GM19328 (cell line): ENCODE results near the gene SGMS1.

ENCODE experiments used
- ATAC-seq: cut with Tn5 transposase; IDR thresholded peaks from one replicate; pipeline ENCODE4 v1.9.1; 2021; ENCODE audit warnings: mild to moderate bottlenecking, moderate library complexity; ENCODE audit not compliant: unreplicated experiment

SGMS1 gene

GRCh38 chr10:50324046-50324445 is 299.7 kb downstream of the SGMS1 start:
- ATAC-seq = no peak

- no peak for ATAC-seq
Measured at GRCh38 chr10:50322077-50322476, 301.7 kb downstream of the SGMS1 start.

GRCh38 chr10:50318129-50318528 is 305.6 kb downstream of the SGMS1 start:
- no peak for ATAC-seq

DNA sequence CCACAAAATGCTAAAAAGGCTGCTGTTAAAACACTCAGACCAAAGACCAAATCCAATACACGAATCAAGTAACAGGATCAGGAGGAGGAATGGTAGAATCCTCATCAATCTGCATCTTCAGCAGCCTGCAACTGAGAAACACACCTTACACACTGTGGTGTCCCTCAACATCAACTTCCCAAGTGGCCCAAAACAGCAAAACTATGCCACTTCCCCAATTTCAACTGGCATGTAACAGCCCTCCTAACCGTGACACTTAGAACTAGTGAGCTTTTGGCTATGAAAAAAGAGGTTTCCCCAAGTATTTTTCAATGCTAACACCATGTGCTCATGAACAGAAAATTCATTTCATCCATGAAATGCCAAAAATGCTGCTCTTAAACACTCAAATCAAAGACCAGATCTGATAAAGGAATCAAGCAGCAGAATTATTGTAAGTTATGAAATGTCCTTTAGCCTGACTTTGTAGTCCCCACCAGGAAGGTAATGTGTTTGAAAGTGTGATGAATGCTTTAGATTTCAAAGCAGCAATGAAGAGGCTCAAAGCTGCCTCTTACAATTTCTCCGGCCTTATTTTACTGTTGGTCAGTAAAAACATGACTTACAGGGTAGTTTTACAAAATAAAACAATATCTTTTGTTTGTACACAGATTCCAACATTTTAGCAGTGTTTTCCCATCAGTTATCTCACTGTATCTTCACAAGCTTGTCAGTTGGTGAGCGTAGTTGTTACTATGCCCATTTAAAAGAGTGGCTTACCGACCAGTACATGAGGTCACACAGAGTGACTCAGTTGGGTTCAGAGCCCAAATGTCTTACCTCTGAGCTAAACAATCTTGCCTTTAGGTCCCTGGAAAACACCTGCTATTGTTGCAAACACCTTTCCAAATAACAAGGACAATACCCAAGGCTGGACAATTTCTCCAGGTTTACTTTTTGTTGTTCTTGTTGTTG is 306.8 kb downstream of the SGMS1 start:
- ATAC-seq = no peak

- no peak for ATAC-seq
Measured at GRCh38 chr10:50316174-50316573, 307.6 kb downstream of the SGMS1 start.

DNA sequence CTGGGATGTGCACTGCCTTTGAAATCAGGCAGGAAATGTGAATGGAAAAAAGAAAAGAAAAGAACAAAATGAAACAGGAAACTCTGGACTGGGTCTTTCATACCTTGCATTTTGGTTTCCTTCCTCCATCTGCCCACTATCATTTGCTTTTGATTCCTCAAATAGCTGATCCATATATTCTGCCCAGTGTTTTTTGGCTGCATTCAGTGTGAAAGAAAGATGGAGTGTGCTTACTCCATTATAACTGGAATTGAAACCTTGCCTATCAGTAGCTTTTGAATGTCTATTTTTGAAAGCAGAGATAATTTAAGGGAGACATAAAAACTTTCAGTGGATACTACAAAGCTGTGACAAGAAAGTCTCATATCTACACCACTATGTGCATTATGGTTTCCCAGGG is 308.3 kb downstream of the SGMS1 start:
- no peak for ATAC-seq

- no peak for ATAC-seq
Measured at GRCh38 chr10:50314169-50315071, 309.3 kb downstream of the SGMS1 start.

GRCh38 chr10:50312464-50313437 is 311.0 kb downstream of the SGMS1 start:
- ATAC-seq = no peak

DNA sequence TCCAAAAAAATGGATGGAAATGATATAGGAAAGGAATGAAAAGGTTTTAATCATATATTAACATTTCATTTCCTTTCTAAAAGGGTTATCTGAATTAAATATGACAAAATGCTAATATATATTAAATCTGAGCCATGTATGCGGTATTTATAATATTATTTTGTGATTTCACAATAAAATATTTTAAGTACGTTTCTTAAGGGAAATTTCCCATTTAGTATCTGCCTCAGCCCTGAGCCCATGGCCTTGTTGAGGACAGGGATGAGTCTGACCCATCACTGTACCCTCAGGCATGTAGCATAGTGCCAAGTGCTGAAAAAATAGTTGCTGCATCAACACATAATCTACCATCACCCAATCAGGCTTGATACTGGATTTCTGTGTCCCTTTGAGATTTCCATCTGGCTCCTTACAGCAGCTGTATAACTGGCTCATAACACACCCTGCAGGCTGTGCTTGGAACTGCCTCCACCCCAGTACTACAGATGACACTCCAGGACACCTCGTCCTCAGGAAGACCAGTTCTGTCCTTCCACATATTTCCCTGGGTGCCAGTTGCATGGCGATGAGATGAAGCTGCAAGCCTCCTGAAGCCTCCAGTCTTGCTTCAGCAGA is 313.1 kb downstream of the SGMS1 start:
- no peak for ATAC-seq

- ATAC-seq = no peak
Measured at GRCh38 chr10:50309342-50309741, 314.4 kb downstream of the SGMS1 start.

- no peak for ATAC-seq
Measured at GRCh38 chr10:50304660-50305059, 319.1 kb downstream of the SGMS1 start.

DNA sequence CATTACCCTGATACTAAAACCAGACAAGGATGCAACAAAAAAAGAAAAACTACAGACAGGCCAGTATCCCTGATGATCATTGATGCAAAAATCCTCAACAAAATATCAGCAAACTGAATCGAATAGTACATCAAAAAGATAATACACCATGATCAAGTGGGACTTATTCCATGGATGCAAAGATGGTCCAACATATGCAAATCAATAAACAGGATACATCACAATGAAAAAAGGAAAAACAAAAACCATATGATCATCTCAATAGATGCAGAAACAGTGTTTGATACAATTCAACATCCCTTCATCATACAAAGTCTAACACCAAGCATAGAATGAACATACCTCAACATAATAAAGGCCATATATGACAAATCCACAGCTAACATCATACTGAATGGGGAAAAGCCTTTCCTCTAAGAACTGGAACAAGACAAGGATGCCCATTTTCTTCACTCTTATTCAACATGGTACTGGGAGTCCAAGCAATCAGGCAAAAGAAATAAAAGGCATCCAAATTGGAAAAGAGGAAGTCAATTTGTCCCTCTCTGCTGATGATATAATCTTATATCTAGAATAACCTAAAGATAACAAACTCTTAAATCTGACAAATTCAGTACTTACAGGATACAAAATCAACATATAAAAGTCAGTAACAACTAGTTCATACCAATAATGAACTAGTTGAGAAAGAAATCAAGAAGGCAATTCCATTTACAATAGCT is 323.6 kb downstream of the SGMS1 start:
- ATAC-seq = no peak

DNA sequence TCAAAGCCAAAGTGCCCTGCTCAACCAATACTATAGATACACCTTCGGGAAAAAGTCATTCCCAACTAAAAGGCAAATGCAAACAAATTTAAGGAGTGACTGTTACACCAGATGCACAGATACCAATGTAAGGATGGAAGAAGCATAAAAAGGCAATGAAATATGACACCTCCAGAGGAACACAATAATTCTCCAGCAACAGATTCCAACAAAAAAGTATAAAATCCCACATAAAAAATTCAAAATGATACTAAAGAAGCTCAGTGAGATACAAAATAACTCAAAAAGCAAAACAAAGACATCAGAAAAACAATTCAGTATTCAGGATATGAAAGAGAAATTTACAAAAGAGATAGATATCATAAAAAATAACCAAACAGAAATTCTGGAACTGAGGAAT is 328.4 kb downstream of the SGMS1 start:
- ATAC-seq = no peak

- ATAC-seq = no peak
Measured at GRCh38 chr10:50294582-50294981, 329.2 kb downstream of the SGMS1 start.

DNA sequence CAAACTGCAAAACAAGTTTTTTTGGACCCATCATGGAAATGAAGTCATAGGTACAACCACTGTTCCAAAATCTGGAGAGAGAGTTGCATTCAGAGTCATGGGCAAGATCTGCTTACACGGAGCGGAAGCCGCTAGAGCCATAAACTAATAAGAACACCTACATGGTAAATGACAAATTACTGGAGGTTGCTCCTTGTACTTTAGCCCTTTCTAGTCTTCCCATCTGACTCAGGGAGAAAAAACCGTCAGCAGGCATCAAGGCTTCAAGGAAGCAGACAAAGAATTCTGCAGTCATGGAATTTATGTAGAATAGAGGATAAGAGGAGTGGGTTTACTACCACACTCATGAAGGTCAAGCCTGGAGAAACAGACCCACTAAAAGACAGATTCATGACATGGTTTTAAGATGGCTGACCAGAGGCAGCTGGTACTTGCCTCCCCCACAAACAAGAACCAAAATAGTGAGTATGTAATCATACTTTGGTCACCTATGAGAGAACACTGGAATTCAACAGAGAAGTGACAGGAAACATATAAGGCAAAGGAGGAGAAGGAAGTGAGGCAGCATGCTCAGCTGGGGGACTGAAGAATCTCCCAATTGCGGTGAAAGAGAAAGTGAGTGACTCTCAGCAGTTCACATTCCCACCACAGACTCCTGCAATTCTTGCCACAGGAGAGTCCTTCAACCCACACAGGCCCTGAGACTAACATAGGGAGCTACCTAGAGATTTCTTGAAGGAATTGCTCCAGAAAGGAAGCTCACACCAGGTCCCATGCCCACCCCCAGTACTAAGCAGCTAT is 330.0 kb downstream of the SGMS1 start:
- ATAC-seq = no peak

DNA sequence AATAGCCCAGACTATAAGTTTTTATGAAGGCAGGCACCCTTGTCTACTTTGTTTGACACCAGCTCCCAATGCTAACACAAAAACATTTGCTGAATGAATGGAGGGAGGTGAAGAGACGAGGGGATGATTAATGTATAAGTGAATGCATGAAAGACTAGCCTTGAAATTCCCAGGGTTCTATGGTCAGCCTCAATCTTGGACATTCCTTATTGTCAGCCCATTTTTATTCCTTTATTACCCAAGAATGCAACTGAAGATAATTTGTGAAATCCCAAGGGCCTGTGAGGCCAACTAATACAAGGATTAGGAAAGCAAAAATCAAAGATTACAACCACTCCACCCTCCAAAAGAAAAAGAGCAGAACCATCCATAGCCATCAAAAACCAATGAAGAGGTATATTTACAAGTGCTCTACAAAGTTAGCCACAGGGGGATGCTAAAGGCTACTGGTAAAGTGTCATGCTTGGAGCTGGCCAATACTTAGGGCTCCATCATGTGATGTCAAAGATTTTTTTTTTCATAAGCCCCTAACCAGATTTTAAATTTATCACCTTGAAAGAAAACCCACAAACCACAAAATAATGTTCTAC is 332.4 kb downstream of the SGMS1 start:
- no peak for ATAC-seq

- no peak for ATAC-seq
Measured at GRCh38 chr10:50289196-50289595, 334.6 kb downstream of the SGMS1 start.
